HCT116 (cell line): ENCODE data around the gene TBX2. TPM values are rescaled to one million over a fixed set of nuclear protein-coding genes. Genes with fewer than 3 reads are reported as not detected.

Source experiments
- ATAC-seq: fragments of 200-7000 bp; cut with Tn5 transposase; 2 replicates; pipeline ENCODE4 v1.9.1; 2020; ENCODE audit warnings: mild to moderate bottlenecking, moderate library complexity
- BruUV-seq: library from RNA; stranded (reverse); fragments of 400-500 nt; replicated peaks from 2 replicates; lab custom pipeline; 2021; lab: Mats Ljungman, UMichigan
- CTCF ChIA-PET: fragments of 300-600 bp; sonication (Branson Sonifier 250); formaldehyde crosslinking; loops from one replicate; lab custom pipeline; 2021; ENCODE audit warnings: antibody characterized with exemption; lab: Charles Lee
- POLR2A ChIA-PET: fragments of 300-600, 350-600 bp; sonication (Branson Sonifier 250); formaldehyde crosslinking; loops from one replicate; lab custom pipeline; 2021; ENCODE audit warnings: antibody characterized with exemption; lab: Charles Lee
- RAD21 ChIA-PET, 2 experiments: fragments of 300-600 bp; sonication (Branson Sonifier 250); formaldehyde crosslinking; loops; one replicate each; lab custom pipeline; 2023; ENCODE audit warnings: low total read pairs in 2 of 2; ENCODE audit not compliant: uncharacterized antibody in 2 of 2, unreplicated experiment in 2 of 2, low non-redundant PET in 1 of 2; lab: Charles Lee
- DNase-seq: peaks from one replicate; pipeline ENCODE4 v3.0.0-alpha.2; 2010; ENCODE audit warnings: low read depth, low spot score
- H2AFZ ChIP-seq: fragments of 200-600 bp; shearing (Covaris generic), sonication (generic); 2 replicates; pipeline ENCODE4 v1.6.1; 2017; ENCODE audit warnings: low read depth, mixed run types, mixed read lengths, antibody characterized with exemption, low read length; ENCODE audit not compliant: poor library complexity, severe bottlenecking
- H3K27ac ChIP-seq: 2 replicates; pipeline ENCODE4 v1.5.1; 2012; ENCODE audit warnings: low read depth, low read length
- H3K27me3 ChIP-seq: fragments of 200-600 bp; sonication (generic); 2 replicates; pipeline ENCODE4 v1.6.1; 2016; ENCODE audit warnings: mixed run types, low read length, mixed read lengths; ENCODE audit not compliant: insufficient read depth
- H3K36me3 ChIP-seq, 2 experiments: fragments of 200-500 bp in 1 of 2; fragments of 200-600 bp in 1 of 2; sonication (Bioruptor generic) in 1 of 2; sonication (generic) in 1 of 2; 2 replicates each; pipeline versions ENCODE4 v1.5.1 to v1.6.1; 2014 to 2016; ENCODE audit warnings: low read length in 2 of 2, inconsistent platforms in 1 of 2, mixed read lengths in 1 of 2, mixed run types in 1 of 2; ENCODE audit not compliant: insufficient read depth in 2 of 2, control insufficient read depth in 1 of 2
- H3K4me1 ChIP-seq, 2 experiments: fragments of 200-600 bp in 1 of 2; sonication (generic) in 1 of 2; 2 replicates each; pipeline versions ENCODE4 v1.5.1 to v1.6.1; 2012 to 2017; ENCODE audit warnings: low read length in 2 of 2, inconsistent platforms in 1 of 2, mild to moderate bottlenecking in 1 of 2, mixed read lengths in 1 of 2, mixed run types in 1 of 2, moderate library complexity in 1 of 2; ENCODE audit not compliant: insufficient read depth in 2 of 2, control insufficient read depth in 1 of 2
- H3K4me2 ChIP-seq: fragments of 200-600 bp; sonication (generic); 2 replicates; pipeline ENCODE4 v1.6.1; 2017; ENCODE audit warnings: mixed run types, low read length, mixed read lengths
- H3K4me3 ChIP-seq, 2 experiments: fragments of 200-600 bp in 1 of 2; sonication (generic) in 1 of 2; replicated peaks in 1 of 2; 2 replicates each; pipeline ENCODE4 v1.5.1; 2011 to 2016; ENCODE audit warnings: low read length in 2 of 2, control low read depth in 1 of 2, low read depth in 1 of 2, mild to moderate bottlenecking in 1 of 2, mixed read lengths in 1 of 2, mixed run types in 1 of 2
- H3K79me2 ChIP-seq: fragments of 200-600 bp; sonication (generic); 2 replicates; pipeline ENCODE4 v1.6.1; 2017; ENCODE audit warnings: mild to moderate bottlenecking, mixed run types, low read length, moderate library complexity, mixed read lengths; ENCODE audit not compliant: insufficient read depth
- H3K9ac ChIP-seq: fragments of 200-600 bp; sonication (generic); 2 replicates; pipeline ENCODE4 v1.6.1; 2016; ENCODE audit warnings: low read length, mixed read lengths
- H3K9me2 ChIP-seq: fragments of 200-600 bp; sonication (generic), shearing (Covaris generic); 2 replicates; pipeline ENCODE4 v1.6.1; 2017; ENCODE audit warnings: mixed run types, mild to moderate bottlenecking, moderate library complexity; ENCODE audit not compliant: insufficient read depth
- H3K9me3 ChIP-seq, 2 experiments: fragments of 200-500 bp in 1 of 2; fragments of 200-600 bp in 1 of 2; sonication (Bioruptor generic) in 1 of 2; sonication (generic) in 1 of 2; 2 replicates each; pipeline ENCODE4 v1.6.1; 2014 to 2017; ENCODE audit warnings: low read length in 2 of 2, mixed read lengths in 2 of 2, inconsistent platforms in 1 of 2, low read depth in 1 of 2, mild to moderate bottlenecking in 1 of 2, mixed run types in 1 of 2, moderate library complexity in 1 of 2; ENCODE audit not compliant: control insufficient read depth in 1 of 2, insufficient read depth in 1 of 2
- H4K20me1 ChIP-seq: fragments of 200-600 bp; sonication (generic), shearing (Covaris generic); 2 replicates; pipeline ENCODE4 v1.6.1; 2017; ENCODE audit warnings: mixed run types, mild to moderate bottlenecking, moderate library complexity; ENCODE audit not compliant: insufficient read depth
- CBX3 ChIP-seq: IDR thresholded peaks from 2 replicates; pipeline ENCODE4 v1.6.1; 2012; ENCODE audit warnings: low read depth
- CEBPB ChIP-seq: IDR thresholded peaks from 2 replicates; pipeline ENCODE4 v1.6.1; 2012; ENCODE audit warnings: low read depth
- EGR1 ChIP-seq: IDR thresholded peaks from 2 replicates; pipeline ENCODE4 v1.6.1; 2012; ENCODE audit warnings: low read depth
- EZH2 ChIP-seq: fragments of 200-600 bp; sonication (generic); IDR thresholded peaks from 2 replicates; pipeline ENCODE4 v1.6.1; 2017; ENCODE audit warnings: antibody characterized with exemption, mixed run types
- POLR2A ChIP-seq: IDR thresholded peaks from 2 replicates; pipeline ENCODE4 v1.7.0; 2011; ENCODE audit warnings: borderline replicate concordance; ENCODE audit not compliant: insufficient read depth, insufficient read length; ENCODE audit errors: extremely low read depth
- RAD21 ChIP-seq: IDR thresholded peaks from 2 replicates; pipeline ENCODE4 v1.6.1; 2012; ENCODE audit warnings: low read depth, mild to moderate bottlenecking
- SIN3A ChIP-seq: IDR thresholded peaks from 2 replicates; pipeline ENCODE4 v1.6.1; 2012; ENCODE audit warnings: low read depth
- SRF ChIP-seq: IDR thresholded peaks from 2 replicates; pipeline ENCODE4 v1.6.1; 2012; ENCODE audit warnings: low read depth
- YY1 ChIP-seq: IDR thresholded peaks from 2 replicates; pipeline ENCODE4 v1.6.1; 2011; ENCODE audit warnings: low read length, low read depth, moderate library complexity, mild to moderate bottlenecking; ENCODE audit not compliant: insufficient replicate concordance; ENCODE audit errors: extremely low read depth
- ZNF274 ChIP-seq: fragments of 200-500 bp; sonication (Bioruptor generic); IDR thresholded peaks from 2 replicates; pipeline ENCODE4 v1.6.1; 2014; ENCODE audit warnings: mild to moderate bottlenecking, low read depth, low read length, inconsistent platforms
- intact Hi-C: fragments of 100-400 bp; cut with micrococcal nuclease; formaldehyde crosslinking; loops from 2 replicates; pipeline ENCODE4 v1.10.0; 2022
- total RNA-seq: library from RNA; stranded (reverse); gene quantifications from one replicate; pipeline ENCODE4 v1.2.1, GENCODE V29; 2021; ENCODE audit not compliant: unreplicated experiment
- TF ChIP-seq, protein P1 (sequence below): IDR thresholded peaks from 2 replicates; pipeline ENCODE4 v1.6.1; 2011; ENCODE audit warnings: mild to moderate bottlenecking, low read length, moderate library complexity; ENCODE audit not compliant: insufficient replicate concordance; ENCODE audit errors: extremely low read depth
- TF ChIP-seq, protein P2 (sequence below), 3 experiments: fragments of 200-600 bp in 1 of 3; sonication (generic) in 1 of 3; IDR thresholded peaks in 2 of 3; conservative IDR thresholded peaks in 1 of 3; 2 replicates each; pipeline ENCODE4 v1.5.1; 2012 to 2017; ENCODE audit warnings: low read depth in 2 of 3, low read length in 2 of 3, antibody characterized with exemption in 1 of 3, borderline replicate concordance in 1 of 3, control low read depth in 1 of 3, mild to moderate bottlenecking in 1 of 3, mixed read lengths in 1 of 3, mixed run types in 1 of 3, moderate library complexity in 1 of 3; ENCODE audit not compliant: insufficient read depth in 1 of 3

TBX2 gene
- total RNA-seq, 1 experiment from 2014 or later = 0.71 TPM

DNA sequence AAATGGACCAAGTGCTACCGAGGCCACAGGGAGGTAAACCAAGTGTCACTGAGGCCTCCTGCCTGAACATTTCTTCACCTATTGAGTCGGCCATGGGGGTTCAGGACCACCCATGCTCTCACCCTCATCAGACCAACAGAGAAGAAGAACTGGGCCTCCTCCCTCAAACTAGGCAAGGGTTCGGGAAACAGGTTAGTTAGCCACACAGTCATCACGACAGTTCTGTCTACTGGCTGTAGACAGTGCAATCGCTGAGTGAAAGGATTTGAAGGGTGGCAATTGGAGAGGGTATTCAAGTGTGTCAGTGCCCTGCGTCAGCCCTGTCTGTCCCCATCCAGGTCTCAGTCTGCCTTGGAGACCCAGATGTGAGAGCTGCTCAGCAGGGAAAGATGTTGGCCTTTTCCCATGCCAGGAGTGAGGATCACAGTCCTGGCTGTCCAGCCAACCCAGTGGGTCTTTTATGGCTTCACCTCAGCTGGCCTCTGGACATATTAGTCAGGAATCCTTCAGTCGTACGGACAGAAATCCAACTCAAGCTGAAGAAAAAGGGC lies 19.9 kb downstream of the TBX2 start:
- ChIA-PET CTCF (interaction anchor here (1.4 to 2.3 kb wide), 4 partner anchors 131 to 417 kb away, joined by 3 to 9 read pairs (median 4); no protein-coding TSS in a partner anchor), RAD21 (no interaction called here), POLR2A (interaction anchor here (1.1 kb wide), 1 partner anchor 155 kb away, joined by 3 read pairs; no protein-coding TSS in a partner anchor)
- Histone ChIP-seq H3K79me2 (no peaks in the 10 kb centered on the region), H3K27me3 (no peaks in the 10 kb centered on the region), H3K36me3 (no peaks in the 10 kb centered on the region), H3K9me2 (no peaks in the 10 kb centered on the region), H4K20me1 (no peaks in the 10 kb centered on the region), H2AFZ (no peak overlapping the region), H3K9me3 (no peaks in the 10 kb centered on the region), H3K4me3 (no peak overlapping the region), H3K4me1 (peaks cover 27 to 32% of the 10 kb centered on the region in 2 experiments), H3K4me2 (no peak overlapping the region), H3K27ac (no peak overlapping the region; the same call in 1 of the 2 replicates), H3K9ac (no peak overlapping the region)
- BruUV-seq = no TSS peak
- no peak for ATAC-seq
- no peak for TF ChIP-seq SIN3A
- TF ChIP-seq CEBPB = no peak
- no peak for TF ChIP-seq POLR2A
- TF ChIP-seq, protein P1, sequence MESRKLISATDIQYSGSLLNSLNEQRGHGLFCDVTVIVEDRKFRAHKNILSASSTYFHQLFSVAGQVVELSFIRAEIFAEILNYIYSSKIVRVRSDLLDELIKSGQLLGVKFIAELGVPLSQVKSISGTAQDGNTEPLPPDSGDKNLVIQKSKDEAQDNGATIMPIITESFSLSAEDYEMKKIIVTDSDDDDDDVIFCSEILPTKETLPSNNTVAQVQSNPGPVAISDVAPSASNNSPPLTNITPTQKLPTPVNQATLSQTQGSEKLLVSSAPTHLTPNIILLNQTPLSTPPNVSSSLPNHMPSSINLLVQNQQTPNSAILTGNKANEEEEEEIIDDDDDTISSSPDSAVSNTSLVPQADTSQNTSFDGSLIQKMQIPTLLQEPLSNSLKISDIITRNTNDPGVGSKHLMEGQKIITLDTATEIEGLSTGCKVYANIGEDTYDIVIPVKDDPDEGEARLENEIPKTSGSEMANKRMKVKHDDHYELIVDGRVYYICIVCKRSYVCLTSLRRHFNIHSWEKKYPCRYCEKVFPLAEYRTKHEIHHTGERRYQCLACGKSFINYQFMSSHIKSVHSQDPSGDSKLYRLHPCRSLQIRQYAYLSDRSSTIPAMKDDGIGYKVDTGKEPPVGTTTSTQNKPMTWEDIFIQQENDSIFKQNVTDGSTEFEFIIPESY = no peak
- TF ChIP-seq EGR1 = no peak
- TF ChIP-seq, protein P2, sequence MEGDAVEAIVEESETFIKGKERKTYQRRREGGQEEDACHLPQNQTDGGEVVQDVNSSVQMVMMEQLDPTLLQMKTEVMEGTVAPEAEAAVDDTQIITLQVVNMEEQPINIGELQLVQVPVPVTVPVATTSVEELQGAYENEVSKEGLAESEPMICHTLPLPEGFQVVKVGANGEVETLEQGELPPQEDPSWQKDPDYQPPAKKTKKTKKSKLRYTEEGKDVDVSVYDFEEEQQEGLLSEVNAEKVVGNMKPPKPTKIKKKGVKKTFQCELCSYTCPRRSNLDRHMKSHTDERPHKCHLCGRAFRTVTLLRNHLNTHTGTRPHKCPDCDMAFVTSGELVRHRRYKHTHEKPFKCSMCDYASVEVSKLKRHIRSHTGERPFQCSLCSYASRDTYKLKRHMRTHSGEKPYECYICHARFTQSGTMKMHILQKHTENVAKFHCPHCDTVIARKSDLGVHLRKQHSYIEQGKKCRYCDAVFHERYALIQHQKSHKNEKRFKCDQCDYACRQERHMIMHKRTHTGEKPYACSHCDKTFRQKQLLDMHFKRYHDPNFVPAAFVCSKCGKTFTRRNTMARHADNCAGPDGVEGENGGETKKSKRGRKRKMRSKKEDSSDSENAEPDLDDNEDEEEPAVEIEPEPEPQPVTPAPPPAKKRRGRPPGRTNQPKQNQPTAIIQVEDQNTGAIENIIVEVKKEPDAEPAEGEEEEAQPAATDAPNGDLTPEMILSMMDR (IDR thresholded peaks at IDR 0.05 in 2 of 3, conservative IDR thresholded peaks at IDR 0.05 in 1 of 3; ENCODE audit: borderline replicate concordance in 1 of 3, insufficient read depth in 1 of 3, low read depth in 2 of 3, low read length in 2 of 3) = no peak
- no peak for TF ChIP-seq SRF
- TF ChIP-seq RAD21 = no peak
- no peak for TF ChIP-seq CBX3
- no peak for TF ChIP-seq ZNF274
- no peak for TF ChIP-seq YY1
- no peak for TF ChIP-seq EZH2
- intact Hi-C loops = no loop called here
- no peak for DNase-seq
